Anterior cingulate cortex (tissue), 58 donors: ENCODE results near the gene TEAD3.

Experiments used
- DNase-seq, 58 donors: peaks; one replicate each; lab custom pipeline; 2025; lab: John Stamatoyannopoulos, UW

Gene TEAD3

DNA sequence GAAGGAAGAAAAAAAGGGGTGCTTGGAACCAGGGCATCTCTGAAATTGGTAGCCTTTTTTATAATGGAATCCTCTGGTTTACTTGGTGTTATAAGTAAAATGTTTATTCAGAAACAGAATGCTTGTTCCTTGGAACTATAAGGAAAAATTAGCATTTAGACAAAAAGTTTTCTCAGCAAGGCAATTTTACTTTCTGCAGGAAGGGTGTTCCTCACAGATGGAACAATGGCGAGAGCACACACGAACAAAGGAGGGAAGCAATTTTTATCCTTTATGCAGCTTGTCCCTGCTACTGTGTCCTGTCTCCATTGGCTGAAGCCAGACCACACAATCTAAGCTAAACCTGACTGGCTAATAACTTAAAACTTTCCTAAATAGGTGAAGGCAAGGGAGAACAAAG is 67.4 kb downstream of the TEAD3 start:
- DNase-seq: no peak

DNA sequence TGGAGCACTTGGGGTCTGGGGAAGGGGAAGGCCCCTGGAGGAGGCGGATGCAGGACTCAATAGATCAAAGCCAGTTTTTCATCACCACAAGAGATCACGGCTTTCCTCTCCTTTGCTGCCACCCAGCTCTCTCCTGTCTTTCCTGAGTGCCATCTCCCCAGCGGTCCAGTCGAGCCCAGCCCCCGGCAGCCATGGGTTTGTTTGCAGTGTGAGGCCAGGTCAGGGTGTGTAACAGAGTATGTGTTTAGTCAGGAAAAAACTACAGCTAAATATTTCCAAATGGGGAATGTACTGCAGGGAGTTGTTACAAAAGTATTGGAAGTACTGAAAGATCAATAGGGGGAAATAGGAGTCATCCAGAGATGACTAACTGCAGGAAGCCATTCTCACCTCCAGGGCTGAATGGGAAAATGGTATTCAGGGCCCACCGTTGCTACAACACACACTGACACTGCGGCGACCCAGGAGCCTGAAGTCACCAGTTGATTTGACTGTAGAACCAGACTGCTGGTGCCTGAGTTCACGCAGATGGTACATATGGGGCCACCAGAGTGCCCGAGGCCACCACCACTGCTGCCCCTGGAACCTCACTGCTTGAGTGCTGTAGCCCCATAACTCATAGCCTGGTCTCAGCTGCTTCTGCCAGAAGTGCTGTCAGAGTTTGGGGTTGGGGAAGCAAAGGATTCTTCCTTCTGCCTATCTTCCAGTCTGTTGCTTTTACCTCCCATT is 68.3 kb downstream of the TEAD3 start:
- no peak for DNase-seq

DNA sequence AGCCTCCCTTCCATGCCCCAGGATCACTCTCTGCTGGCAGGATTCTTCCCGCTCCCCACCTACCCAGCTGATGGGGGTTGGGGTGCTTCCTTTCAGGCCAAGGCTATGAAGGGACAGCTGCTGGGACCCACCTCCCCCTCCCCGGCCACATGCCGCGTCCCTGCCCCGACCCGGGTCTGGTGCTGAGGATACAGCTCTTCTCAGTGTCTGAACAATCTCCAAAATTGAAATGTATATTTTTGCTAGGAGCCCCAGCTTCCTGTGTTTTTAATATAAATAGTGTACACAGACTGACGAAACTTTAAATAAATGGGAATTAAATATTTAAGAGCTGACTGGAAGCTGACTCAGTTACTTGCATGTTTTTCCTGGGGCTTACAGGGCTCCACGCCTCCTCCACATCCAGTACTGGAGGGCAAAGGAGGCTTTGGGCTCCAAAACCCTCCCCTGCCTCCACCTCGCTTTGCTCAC is 69.0 kb downstream of the TEAD3 start:
- no peak for DNase-seq

DNA sequence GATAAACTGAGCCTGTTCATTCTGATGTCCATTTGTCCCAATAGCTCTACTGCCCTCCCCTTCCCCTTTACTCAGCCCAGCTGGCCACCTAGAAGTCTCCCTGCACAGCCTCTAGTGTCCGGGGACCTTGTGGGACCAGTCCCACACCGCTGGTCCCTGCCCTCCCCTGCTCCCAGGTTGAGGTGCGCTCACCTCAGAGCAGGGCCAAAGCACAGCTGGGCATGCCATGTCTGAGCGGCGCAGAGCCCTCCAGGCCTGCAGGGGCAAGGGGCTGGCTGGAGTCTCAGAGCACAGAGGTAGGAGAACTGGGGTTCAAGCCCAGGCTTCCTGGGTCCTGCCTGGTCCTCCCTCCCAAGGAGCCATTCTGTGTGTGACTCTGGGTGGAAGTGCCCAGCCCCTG is 69.4 kb downstream of the TEAD3 start:
- DNase-seq: no peak

DNA sequence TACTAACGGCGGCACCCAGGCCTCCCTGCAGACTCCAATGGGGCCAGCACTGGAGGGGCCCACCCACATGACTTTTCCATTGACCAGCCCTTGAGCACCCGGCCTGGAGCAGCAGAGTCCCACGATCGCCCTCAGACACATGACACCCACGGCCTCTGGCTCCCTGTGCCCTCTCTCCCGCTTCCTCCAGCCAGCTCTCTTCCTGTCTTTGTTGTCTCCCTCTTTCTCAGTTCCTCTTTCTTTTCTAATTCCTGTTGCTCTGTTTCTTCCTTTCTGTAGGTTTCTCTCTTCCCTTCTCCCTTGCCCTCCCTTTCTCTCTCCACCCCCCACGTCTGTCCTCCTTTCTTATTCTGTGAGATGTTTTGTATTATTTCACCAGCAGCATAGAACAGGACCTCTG is 70.8 kb downstream of the TEAD3 start:
- peak in 2 of 58 donors; percentile 5 to 8 for DNase-seq

DNA sequence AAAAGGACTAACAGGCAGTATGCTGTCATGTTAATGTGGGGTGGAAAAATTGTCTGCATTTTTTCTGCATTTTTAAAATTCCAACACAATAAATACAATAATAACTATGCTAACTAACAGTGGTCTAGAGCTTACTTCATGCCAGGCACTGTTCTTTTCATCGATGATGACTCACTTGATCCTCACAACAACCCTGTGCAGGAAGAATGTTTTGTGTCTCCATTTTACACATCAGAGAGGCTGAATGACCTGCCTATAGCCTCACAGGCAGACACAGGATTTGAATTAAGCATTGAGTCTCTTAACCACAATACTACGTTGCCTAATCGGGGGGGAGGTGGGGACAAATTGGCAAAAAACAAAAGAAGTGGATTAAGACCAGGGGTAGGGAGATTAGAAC is 71.6 kb downstream of the TEAD3 start:
- no peak for DNase-seq
